HepG2 (cell line): Measurements from ENCODE around the gene ADARB2. TPM values are rescaled to one million over a fixed set of nuclear protein-coding genes. Genes with fewer than 3 reads are reported as not detected.
"Not testable (repeated sequence)": the region's sequence is repeated elsewhere in the genome, so short reads cannot be mapped to it uniquely, and the experiment has no call there.

ENCODE experiments used
- ATAC-seq: fragments of 200-7000 bp; cut with Tn5 transposase; 3 replicates; pipeline ENCODE4 v1.9.1; 2020; ENCODE audit warnings: mild to moderate bottlenecking, moderate library complexity
- BruUV-seq: library from RNA; stranded (reverse); fragments of 400-500 nt; replicated peaks from 2 replicates; lab custom pipeline; 2021; lab: Mats Ljungman, UMichigan
- CTCF ChIA-PET: fragments of 300-600 bp; formaldehyde crosslinking; extraction: SDS; loops from one replicate; lab custom pipeline; 2021; ENCODE audit warnings: low total read pairs, inconsistent platforms, low intra/inter-chr PET ratio; lab: Yijun Ruan, JAX
- POLR2A ChIA-PET: fragments of 350-600 bp; sonication (Branson Sonifier 250); formaldehyde crosslinking; loops from one replicate; lab custom pipeline; 2020; ENCODE audit warnings: antibody characterized with exemption, inconsistent platforms; lab: Yijun Ruan, JAX
- DNase-seq: peaks from one replicate; pipeline ENCODE4 v3.0.0-alpha.2; 2015; ENCODE audit warnings: low spot score
- FAIRE-seq: peaks from 3 replicates; lab custom pipeline; 2011; peaks lifted over from hg19 to GRCh38; lab: Jason Lieb, UNC
- H2AFZ ChIP-seq: one replicate; pipeline ENCODE4 v1.6.1; 2011; ENCODE audit warnings: low read length, inconsistent platforms
- H3K27ac ChIP-seq: fragments of 300-600 bp; 3 replicates; pipeline ENCODE4 v1.8.0; 2011; ENCODE audit warnings: mixed run types, mild to moderate bottlenecking, mixed read lengths, low read length, inconsistent platforms; ENCODE audit not compliant: insufficient read depth; ENCODE audit errors: extremely low read length
- H3K27me3 ChIP-seq, 2 experiments: fragments of 200-600 bp in 1 of 2; 2 replicates in 1 of 2; 3 replicates in 1 of 2; pipeline versions ENCODE4 v1.6.0 to v1.8.0; 2011; ENCODE audit warnings: low read length in 2 of 2, mild to moderate bottlenecking in 2 of 2, moderate library complexity in 2 of 2, inconsistent platforms in 1 of 2; ENCODE audit not compliant: insufficient read depth in 2 of 2, control insufficient read depth in 1 of 2
- H3K36me3 ChIP-seq, 2 experiments: fragments of 200-600 bp in 1 of 2; replicated peaks in 1 of 2; 2 replicates in 1 of 2; 3 replicates in 1 of 2; pipeline versions ENCODE4 v1.5.1 to v1.8.0; 2011; ENCODE audit warnings: low read length in 2 of 2, inconsistent platforms in 1 of 2; ENCODE audit not compliant: insufficient read depth in 2 of 2, control insufficient read depth in 1 of 2
- H3K4me1 ChIP-seq: 2 replicates; pipeline ENCODE4 v1.5.1; 2012; ENCODE audit warnings: low read length, inconsistent platforms; ENCODE audit not compliant: insufficient read depth
- H3K4me2 ChIP-seq: 2 replicates; pipeline ENCODE4 v1.6.0; 2011; ENCODE audit warnings: low read depth, low read length, inconsistent platforms
- H3K4me3 ChIP-seq, 3 experiments: fragments of 200-600 bp in 1 of 3; sonication (generic), shearing (Covaris generic) in 1 of 3; replicated peaks in 1 of 3; 2 replicates each; pipeline ENCODE4 v1.5.1; 2011 to 2016; ENCODE audit warnings: low read length in 3 of 3, inconsistent platforms in 2 of 3, low read depth in 2 of 3, mild to moderate bottlenecking in 2 of 3, control low read depth in 1 of 3, mixed read lengths in 1 of 3; ENCODE audit not compliant: insufficient read depth in 1 of 3
- H3K79me2 ChIP-seq: one replicate; pipeline ENCODE4 v1.6.1; 2011; ENCODE audit warnings: low read length, inconsistent platforms; ENCODE audit not compliant: insufficient read depth
- H3K9ac ChIP-seq: 2 replicates; pipeline ENCODE4 v1.6.0; 2011; ENCODE audit warnings: mild to moderate bottlenecking, low read depth, low read length, inconsistent platforms; ENCODE audit not compliant: insufficient read depth
- H3K9me3 ChIP-seq: 2 replicates; pipeline ENCODE4 v1.5.1; 2012; ENCODE audit warnings: mild to moderate bottlenecking, low read length
- H4K20me1 ChIP-seq: 2 replicates; pipeline ENCODE4 v1.6.0; 2011; ENCODE audit warnings: inconsistent platforms, mild to moderate bottlenecking, low read length, moderate library complexity; ENCODE audit not compliant: insufficient read depth
- ERF ChIP-seq: IDR thresholded peaks from 2 replicates; pipeline ENCODE4 v1.6.1; 2018; ENCODE audit warnings: missing biosample characterization, missing genetic modification reagents
- GFI1 ChIP-seq: sonication (generic); formaldehyde crosslinking; IDR thresholded peaks from 2 replicates; pipeline ENCODE4 v1.5.0; 2020; ENCODE audit warnings: missing genetic modification reagents, mild to moderate bottlenecking, borderline replicate concordance
- PAWR ChIP-seq: sonication (generic); formaldehyde crosslinking; IDR thresholded peaks from 2 replicates; pipeline ENCODE4 v1.4.0; 2020; ENCODE audit warnings: missing genetic modification reagents, mild to moderate bottlenecking, borderline replicate concordance
- ZNF20 ChIP-seq: sonication (generic); formaldehyde crosslinking; IDR thresholded peaks from 2 replicates; pipeline ENCODE4 v1.4.0; 2020; ENCODE audit warnings: mild to moderate bottlenecking, moderate library complexity, missing genetic modification reagents
- ZNF629 ChIP-seq: sonication (generic); formaldehyde crosslinking; conservative IDR thresholded peaks from 2 replicates; pipeline ENCODE4 v1.5.0; 2020; ENCODE audit warnings: missing genetic modification reagents
- WGBS: methylation state at CpG from one replicate; pipeline ENCODE4 v1.1.6; 2017; ENCODE audit warnings: low lambda C conversion rate; 5-methylcytosine and 5-hydroxymethylcytosine counted together
- in situ Hi-C: cut with HindIII; loops from 2 replicates; pipeline ENCODE4 v1.10.0; 2017; ENCODE audit warnings: low pct_unique_long_range_greater_than_20kb; ENCODE audit not compliant: extremely low pct_ligation_motif_present
- intact Hi-C: fragments of 100-400 bp; cut with micrococcal nuclease; formaldehyde crosslinking; loops from one replicate; pipeline ENCODE4 v1.10.0; 2022; ENCODE audit not compliant: unreplicated experiment
- polyA plus RNA-seq, 8 experiments: library from polyadenylated mRNA; depleted of rRNA in 3 of 8; stranded (reverse) in 7 of 8; unstranded in 1 of 8; fragments of >200 nt; fragmentation: Illumina TruSeq in 4 of 8; extraction: Trizol in 4 of 8; gene quantifications; 2 replicates each; pipeline versions ENCODE4 v1.2.1 to v1.2.3, GENCODE V29; 2011 to 2016; ENCODE audit warnings: low read depth in 4 of 8, missing spikeins in 1 of 8, mixed read lengths in 1 of 8; ENCODE audit not compliant: insufficient read depth in 1 of 8
- total RNA-seq, 5 experiments: library from RNA; depleted of rRNA; stranded (reverse); fragments of >200 nt; fragmentation: Illumina TruSeq; extraction: Trizol; gene quantifications; 2 replicates each; pipeline ENCODE4 v1.2.3, GENCODE V29; 2016; ENCODE audit warnings: low read depth in 1 of 5

Gene ADARB2
- total and polyA plus RNA-seq, 2 of the 13 experiments (the other 11 are each of a cell fraction or from before 2014, with no cell fraction given), result not detected

- TF ChIP-seq ZNF20 (CRISPR knock-in tag) (no peak), ZNF629 (CRISPR knock-in tag) (no peak), ERF (CRISPR knock-in tag) (no peak), GFI1 (CRISPR knock-in tag) (no peak)
- TF ChIP-seq, all 625 proteins: peak for 0
Measured at GRCh38 chr10:1465418-1465911, 271.9 kb downstream of the ADARB2 start (continued).

DNA sequence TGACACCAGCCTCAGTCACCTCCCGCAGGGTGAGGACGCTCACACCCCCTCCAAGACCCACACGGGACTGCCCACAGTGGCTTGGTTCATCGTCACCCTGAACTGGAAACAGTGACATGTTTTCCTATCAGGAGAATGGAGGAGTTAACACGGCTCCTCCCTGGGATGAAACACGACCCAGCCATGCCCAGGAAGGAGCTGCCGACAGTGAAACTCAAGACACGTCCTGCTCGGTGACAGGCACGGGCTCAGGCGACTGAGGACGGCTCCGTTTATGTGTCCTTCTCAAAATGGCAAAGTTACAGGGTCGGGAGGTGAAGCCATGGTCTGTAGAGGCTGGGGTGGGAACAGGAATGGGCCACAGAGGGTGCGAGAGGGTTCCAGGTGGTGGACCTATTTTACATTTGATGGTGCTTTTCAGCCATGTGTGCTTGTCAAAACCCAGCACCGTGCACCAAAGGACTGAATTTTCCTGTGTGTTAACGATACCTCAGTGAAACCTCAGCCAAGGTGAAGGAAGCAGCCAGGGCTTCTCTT is 272.4 kb downstream of the ADARB2 start:
- FAIRE-seq (no peak), ATAC-seq (no peak; the same call in 2 of the 3 replicates)
- POLR2A ChIA-PET, result no interaction called here

GRCh38 chr10:1463971-1464370 is 273.4 kb downstream of the ADARB2 start:
- H3K27ac ChIP-seq, in situ Hi-C loops, H3K36me3 ChIP-seq, H4K20me1 ChIP-seq, ATAC-seq, H3K4me2 ChIP-seq, H3K4me1 ChIP-seq, H3K79me2 ChIP-seq, DNase-seq, BruUV-seq, H3K9me3 ChIP-seq, POLR2A ChIA-PET, H3K4me3 ChIP-seq, H3K9ac ChIP-seq, H2AFZ ChIP-seq, CTCF ChIA-PET, intact Hi-C loops, FAIRE-seq: not testable (repeated sequence)
- 72% methylated on average over 26 of the region's 26 CpGs for WGBS
- H3K27me3 ChIP-seq, result peaks cover 2 to 33% of the 10 kb centered on the region in 2 experiments; a peak in 2 of 5 replicates

More for the DNA sequence above, 272.4 kb downstream of the ADARB2 start:
- Histone ChIP-seq H3K79me2 (no peaks in the 10 kb centered on the region), H2AFZ (no peak overlapping the region), H4K20me1 (no peaks in the 10 kb centered on the region), H3K27ac (no peak overlapping the region), H3K4me1 (no peaks in the 10 kb centered on the region), H3K9ac (no peak overlapping the region), H3K4me2 (no peak overlapping the region), H3K4me3 (no peak overlapping the region), H3K36me3 (no peaks in the 10 kb centered on the region), H3K27me3 (peaks cover 2 to 34% of the 10 kb centered on the region in 2 experiments; a peak in 2 of 5 replicates), H3K9me3 (no peaks in the 10 kb centered on the region)
- in situ Hi-C loops, result no loop called here
- intact Hi-C loops, result no loop called here
- TF ChIP-seq PAWR (CRISPR knock-in tag), result no peak
- CTCF ChIA-PET, result no interaction called here
- no TSS peak for BruUV-seq
- no peak for DNase-seq
- WGBS, result 39% methylated on average over 15 of the region's 17 CpGs
